GM23338 (cell line): ENCODE measurements around the gene SHISA9. TPM values are rescaled to one million over a fixed set of nuclear protein-coding genes. Genes with fewer than 3 reads are reported as not detected.

Source experiments
- ATAC-seq: fragments of 200-7000 bp; cut with Tn5 transposase; 3 replicates; pipeline ENCODE4 v1.9.1; 2020
- DNase-seq: peaks from one replicate; pipeline ENCODE4 v3.0.0-alpha.2; 2015; ENCODE audit warnings: low spot score
- H2AFZ ChIP-seq: fragments of 200-600 bp; sonication (generic); 2 replicates; pipeline ENCODE4 v1.8.0; 2016; ENCODE audit warnings: antibody characterized with exemption, mild to moderate bottlenecking, moderate library complexity
- H3F3A ChIP-seq: fragments of 200-600 bp; sonication (generic); replicated peaks from 2 replicates; pipeline ENCODE4 v1.8.0; 2017; ENCODE audit warnings: antibody characterized with exemption, mixed run types, low read depth
- H3K27ac ChIP-seq: fragments of 200-600 bp; sonication (generic); 2 replicates; pipeline ENCODE4 v1.6.1; 2016; ENCODE audit warnings: low read depth
- H3K27me3 ChIP-seq: fragments of 200-600 bp; sonication (generic); 2 replicates; pipeline ENCODE4 v1.8.0; 2016; ENCODE audit warnings: mild to moderate bottlenecking, mixed run types, moderate library complexity; ENCODE audit not compliant: insufficient read depth
- H3K36me3 ChIP-seq: fragments of 200-600 bp; sonication (generic); 2 replicates; pipeline ENCODE4 v1.8.0; 2016; ENCODE audit warnings: mild to moderate bottlenecking; ENCODE audit not compliant: insufficient read depth
- H3K4me1 ChIP-seq: fragments of 200-600 bp; sonication (generic); 2 replicates; pipeline ENCODE4 v1.8.0; 2016; ENCODE audit warnings: mild to moderate bottlenecking, moderate library complexity; ENCODE audit not compliant: insufficient read depth
- H3K4me2 ChIP-seq: fragments of 200-600 bp; sonication (generic); 2 replicates; pipeline ENCODE4 v1.7.1; 2017; ENCODE audit warnings: mixed run types
- H3K4me3 ChIP-seq: fragments of 200-600 bp; sonication (generic); 2 replicates; pipeline ENCODE4 v1.6.1; 2016; ENCODE audit warnings: mixed run types
- H3K79me2 ChIP-seq: fragments of 200-600 bp; sonication (generic); replicated peaks from 2 replicates; pipeline ENCODE4 v1.8.0; 2017; ENCODE audit warnings: mild to moderate bottlenecking; ENCODE audit not compliant: insufficient read depth
- H3K9me2 ChIP-seq: fragments of 200-600 bp; sonication (generic); 2 replicates; pipeline ENCODE4 v1.8.0; 2017; ENCODE audit not compliant: insufficient read depth
- H4K20me1 ChIP-seq: fragments of 200-600 bp; sonication (generic); replicated peaks from 2 replicates; pipeline ENCODE4 v1.8.0; 2017; ENCODE audit warnings: mild to moderate bottlenecking; ENCODE audit not compliant: insufficient read depth
- H3K27ac Mint-ChIP-seq: 2 replicates; pipeline ENCODE4 v1.8.0; 2020; ENCODE audit warnings: inconsistent platforms, mild to moderate bottlenecking, moderate library complexity, mixed read lengths
- H3K27me3 Mint-ChIP-seq: 3 replicates; pipeline ENCODE4 v1.8.0; 2022; ENCODE audit warnings: low read depth, mild to moderate bottlenecking, moderate library complexity, mixed read lengths, inconsistent platforms; ENCODE audit not compliant: insufficient read depth, poor library complexity
- H3K36me3 Mint-ChIP-seq: 3 replicates; pipeline ENCODE4 v1.8.0; 2021; ENCODE audit warnings: low read depth, mild to moderate bottlenecking, inconsistent platforms, moderate library complexity, mixed read lengths
- H3K4me1 Mint-ChIP-seq: 3 replicates; pipeline ENCODE4 v1.8.0; 2020; ENCODE audit warnings: mild to moderate bottlenecking, inconsistent platforms, mixed read lengths
- H3K4me3 Mint-ChIP-seq: 3 replicates; pipeline ENCODE4 v1.8.0; 2021; ENCODE audit warnings: moderate library complexity, mild to moderate bottlenecking, inconsistent platforms, mixed read lengths
- H3K9me3 Mint-ChIP-seq: 3 replicates; pipeline ENCODE4 v1.8.0; 2020; ENCODE audit warnings: moderate library complexity, mild to moderate bottlenecking, inconsistent platforms, mixed read lengths
- CREB1 ChIP-seq: fragments of 250-450 bp; sonication (Bioruptor Pico); IDR thresholded peaks from 2 replicates; pipeline ENCODE4 v1.5.0; 2020; ENCODE audit warnings: low read depth, mild to moderate bottlenecking, moderate library complexity
- EZH2 ChIP-seq: fragments of 200-600 bp; sonication (generic); IDR thresholded peaks from one replicate; pipeline ENCODE4 v1.8.0; 2017; ENCODE audit warnings: antibody characterized with exemption, mild to moderate bottlenecking, low read depth; ENCODE audit not compliant: unreplicated experiment
- EZH2phosphoT487 ChIP-seq: fragments of 200-600 bp; sonication (generic); IDR thresholded peaks from one replicate; pipeline ENCODE4 v1.8.1; 2018; ENCODE audit warnings: antibody characterized with exemption; ENCODE audit not compliant: unreplicated experiment
- JUNB ChIP-seq: IDR thresholded peaks from one replicate; pipeline ENCODE4 v1.6.1; 2016; ENCODE audit warnings: antibody characterized with exemption; ENCODE audit not compliant: unreplicated experiment
- STAT1 ChIP-seq: IDR thresholded peaks from one replicate; pipeline ENCODE4 v1.6.1; 2016; ENCODE audit warnings: antibody characterized with exemption; ENCODE audit not compliant: unreplicated experiment
- polyA plus RNA-seq: library from polyadenylated mRNA; unstranded; fragments of >200 nt; fragmentation: Nextera tagmentation; extraction: Ambion mirVana; gene quantifications from 2 replicates; pipeline ENCODE4 v1.2.1, GENCODE V29; 2016
- total RNA-seq: library from RNA; depleted of rRNA; stranded (reverse); fragments of >200 nt; shearing (Covaris generic); gene quantifications from 2 replicates; pipeline ENCODE4 v1.2.3, GENCODE V29; 2014
- TF ChIP-seq, protein P1 (sequence below): IDR thresholded peaks from one replicate; pipeline ENCODE4 v1.6.1; 2018; ENCODE audit warnings: antibody characterized with exemption; ENCODE audit not compliant: unreplicated experiment
- TF ChIP-seq, protein P2 (sequence below): fragments of 250-450 bp; sonication (Bioruptor Pico); IDR thresholded peaks from 2 replicates; pipeline ENCODE4 v1.5.0; 2020; ENCODE audit warnings: mild to moderate bottlenecking, moderate library complexity
- TF ChIP-seq, protein P3 (sequence below): IDR thresholded peaks from 2 replicates; pipeline ENCODE4 v1.6.1; 2016; ENCODE audit warnings: antibody characterized with exemption

SHISA9 gene
- total and polyA plus RNA-seq, 2 experiments from 2014 or later: 10.4 to 45.6 TPM

DNA sequence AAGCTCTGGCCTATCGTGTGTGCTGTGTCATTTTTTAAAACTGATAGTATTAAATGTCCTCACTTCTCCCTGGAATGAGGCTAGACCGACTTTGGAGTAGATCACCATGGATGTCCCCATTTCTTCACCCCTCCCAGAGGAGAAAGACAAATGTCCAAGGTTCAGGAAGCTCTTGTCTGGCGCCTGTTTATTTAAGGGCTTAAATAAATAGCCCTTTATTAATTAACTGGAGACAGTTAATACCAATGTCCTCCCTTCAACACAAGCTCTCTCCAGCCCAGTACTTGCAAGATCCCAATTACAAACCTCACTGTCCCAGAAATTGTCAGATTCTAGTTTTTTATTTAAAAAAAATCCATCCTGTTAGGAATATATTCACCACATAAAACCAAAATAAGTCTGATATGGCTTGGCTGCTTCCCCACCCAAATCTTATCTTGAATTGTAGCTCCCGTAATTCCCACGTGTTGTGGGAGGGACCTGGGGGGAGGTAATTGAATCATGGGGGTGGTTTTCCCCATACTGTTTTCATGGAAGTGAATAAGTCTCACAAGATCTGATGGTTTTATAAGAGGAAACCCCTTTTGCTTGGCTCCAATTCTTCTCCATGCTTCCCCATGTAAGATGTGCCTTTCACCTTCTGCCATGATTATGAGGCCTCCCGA, 344.4 kb downstream of the SHISA9 start:
- Histone ChIP-seq H4K20me1 (no peaks in the 10 kb centered on the region), H3K4me2 (no peak overlapping the region), H3F3A (no peaks in the 10 kb centered on the region), H3K4me3 (no peak overlapping the region), H3K9me2 (peaks cover 17% of the 10 kb centered on the region), H3K27ac (no peak overlapping the region), H3K4me1 (no peaks in the 10 kb centered on the region), H3K79me2 (no peaks in the 10 kb centered on the region), H3K36me3 (no peaks in the 10 kb centered on the region), H3K27me3 (no peaks in the 10 kb centered on the region), H2AFZ (no peak overlapping the region)
- Mint-ChIP-seq H3K4me3 (no peak overlapping the region), H3K36me3 (no peaks in the 10 kb centered on the region), H3K27me3 (no peaks in the 10 kb centered on the region), H3K9me3 (no peaks in the 10 kb centered on the region), H3K4me1 (no peaks in the 10 kb centered on the region), H3K27ac (no peak overlapping the region)
- TF ChIP-seq, protein P1, sequence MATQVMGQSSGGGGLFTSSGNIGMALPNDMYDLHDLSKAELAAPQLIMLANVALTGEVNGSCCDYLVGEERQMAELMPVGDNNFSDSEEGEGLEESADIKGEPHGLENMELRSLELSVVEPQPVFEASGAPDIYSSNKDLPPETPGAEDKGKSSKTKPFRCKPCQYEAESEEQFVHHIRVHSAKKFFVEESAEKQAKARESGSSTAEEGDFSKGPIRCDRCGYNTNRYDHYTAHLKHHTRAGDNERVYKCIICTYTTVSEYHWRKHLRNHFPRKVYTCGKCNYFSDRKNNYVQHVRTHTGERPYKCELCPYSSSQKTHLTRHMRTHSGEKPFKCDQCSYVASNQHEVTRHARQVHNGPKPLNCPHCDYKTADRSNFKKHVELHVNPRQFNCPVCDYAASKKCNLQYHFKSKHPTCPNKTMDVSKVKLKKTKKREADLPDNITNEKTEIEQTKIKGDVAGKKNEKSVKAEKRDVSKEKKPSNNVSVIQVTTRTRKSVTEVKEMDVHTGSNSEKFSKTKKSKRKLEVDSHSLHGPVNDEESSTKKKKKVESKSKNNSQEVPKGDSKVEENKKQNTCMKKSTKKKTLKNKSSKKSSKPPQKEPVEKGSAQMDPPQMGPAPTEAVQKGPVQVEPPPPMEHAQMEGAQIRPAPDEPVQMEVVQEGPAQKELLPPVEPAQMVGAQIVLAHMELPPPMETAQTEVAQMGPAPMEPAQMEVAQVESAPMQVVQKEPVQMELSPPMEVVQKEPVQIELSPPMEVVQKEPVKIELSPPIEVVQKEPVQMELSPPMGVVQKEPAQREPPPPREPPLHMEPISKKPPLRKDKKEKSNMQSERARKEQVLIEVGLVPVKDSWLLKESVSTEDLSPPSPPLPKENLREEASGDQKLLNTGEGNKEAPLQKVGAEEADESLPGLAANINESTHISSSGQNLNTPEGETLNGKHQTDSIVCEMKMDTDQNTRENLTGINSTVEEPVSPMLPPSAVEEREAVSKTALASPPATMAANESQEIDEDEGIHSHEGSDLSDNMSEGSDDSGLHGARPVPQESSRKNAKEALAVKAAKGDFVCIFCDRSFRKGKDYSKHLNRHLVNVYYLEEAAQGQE: no peak
- no peak for TF ChIP-seq CREB1
- TF ChIP-seq EZH2phosphoT487: no peak
- TF ChIP-seq, protein P2, sequence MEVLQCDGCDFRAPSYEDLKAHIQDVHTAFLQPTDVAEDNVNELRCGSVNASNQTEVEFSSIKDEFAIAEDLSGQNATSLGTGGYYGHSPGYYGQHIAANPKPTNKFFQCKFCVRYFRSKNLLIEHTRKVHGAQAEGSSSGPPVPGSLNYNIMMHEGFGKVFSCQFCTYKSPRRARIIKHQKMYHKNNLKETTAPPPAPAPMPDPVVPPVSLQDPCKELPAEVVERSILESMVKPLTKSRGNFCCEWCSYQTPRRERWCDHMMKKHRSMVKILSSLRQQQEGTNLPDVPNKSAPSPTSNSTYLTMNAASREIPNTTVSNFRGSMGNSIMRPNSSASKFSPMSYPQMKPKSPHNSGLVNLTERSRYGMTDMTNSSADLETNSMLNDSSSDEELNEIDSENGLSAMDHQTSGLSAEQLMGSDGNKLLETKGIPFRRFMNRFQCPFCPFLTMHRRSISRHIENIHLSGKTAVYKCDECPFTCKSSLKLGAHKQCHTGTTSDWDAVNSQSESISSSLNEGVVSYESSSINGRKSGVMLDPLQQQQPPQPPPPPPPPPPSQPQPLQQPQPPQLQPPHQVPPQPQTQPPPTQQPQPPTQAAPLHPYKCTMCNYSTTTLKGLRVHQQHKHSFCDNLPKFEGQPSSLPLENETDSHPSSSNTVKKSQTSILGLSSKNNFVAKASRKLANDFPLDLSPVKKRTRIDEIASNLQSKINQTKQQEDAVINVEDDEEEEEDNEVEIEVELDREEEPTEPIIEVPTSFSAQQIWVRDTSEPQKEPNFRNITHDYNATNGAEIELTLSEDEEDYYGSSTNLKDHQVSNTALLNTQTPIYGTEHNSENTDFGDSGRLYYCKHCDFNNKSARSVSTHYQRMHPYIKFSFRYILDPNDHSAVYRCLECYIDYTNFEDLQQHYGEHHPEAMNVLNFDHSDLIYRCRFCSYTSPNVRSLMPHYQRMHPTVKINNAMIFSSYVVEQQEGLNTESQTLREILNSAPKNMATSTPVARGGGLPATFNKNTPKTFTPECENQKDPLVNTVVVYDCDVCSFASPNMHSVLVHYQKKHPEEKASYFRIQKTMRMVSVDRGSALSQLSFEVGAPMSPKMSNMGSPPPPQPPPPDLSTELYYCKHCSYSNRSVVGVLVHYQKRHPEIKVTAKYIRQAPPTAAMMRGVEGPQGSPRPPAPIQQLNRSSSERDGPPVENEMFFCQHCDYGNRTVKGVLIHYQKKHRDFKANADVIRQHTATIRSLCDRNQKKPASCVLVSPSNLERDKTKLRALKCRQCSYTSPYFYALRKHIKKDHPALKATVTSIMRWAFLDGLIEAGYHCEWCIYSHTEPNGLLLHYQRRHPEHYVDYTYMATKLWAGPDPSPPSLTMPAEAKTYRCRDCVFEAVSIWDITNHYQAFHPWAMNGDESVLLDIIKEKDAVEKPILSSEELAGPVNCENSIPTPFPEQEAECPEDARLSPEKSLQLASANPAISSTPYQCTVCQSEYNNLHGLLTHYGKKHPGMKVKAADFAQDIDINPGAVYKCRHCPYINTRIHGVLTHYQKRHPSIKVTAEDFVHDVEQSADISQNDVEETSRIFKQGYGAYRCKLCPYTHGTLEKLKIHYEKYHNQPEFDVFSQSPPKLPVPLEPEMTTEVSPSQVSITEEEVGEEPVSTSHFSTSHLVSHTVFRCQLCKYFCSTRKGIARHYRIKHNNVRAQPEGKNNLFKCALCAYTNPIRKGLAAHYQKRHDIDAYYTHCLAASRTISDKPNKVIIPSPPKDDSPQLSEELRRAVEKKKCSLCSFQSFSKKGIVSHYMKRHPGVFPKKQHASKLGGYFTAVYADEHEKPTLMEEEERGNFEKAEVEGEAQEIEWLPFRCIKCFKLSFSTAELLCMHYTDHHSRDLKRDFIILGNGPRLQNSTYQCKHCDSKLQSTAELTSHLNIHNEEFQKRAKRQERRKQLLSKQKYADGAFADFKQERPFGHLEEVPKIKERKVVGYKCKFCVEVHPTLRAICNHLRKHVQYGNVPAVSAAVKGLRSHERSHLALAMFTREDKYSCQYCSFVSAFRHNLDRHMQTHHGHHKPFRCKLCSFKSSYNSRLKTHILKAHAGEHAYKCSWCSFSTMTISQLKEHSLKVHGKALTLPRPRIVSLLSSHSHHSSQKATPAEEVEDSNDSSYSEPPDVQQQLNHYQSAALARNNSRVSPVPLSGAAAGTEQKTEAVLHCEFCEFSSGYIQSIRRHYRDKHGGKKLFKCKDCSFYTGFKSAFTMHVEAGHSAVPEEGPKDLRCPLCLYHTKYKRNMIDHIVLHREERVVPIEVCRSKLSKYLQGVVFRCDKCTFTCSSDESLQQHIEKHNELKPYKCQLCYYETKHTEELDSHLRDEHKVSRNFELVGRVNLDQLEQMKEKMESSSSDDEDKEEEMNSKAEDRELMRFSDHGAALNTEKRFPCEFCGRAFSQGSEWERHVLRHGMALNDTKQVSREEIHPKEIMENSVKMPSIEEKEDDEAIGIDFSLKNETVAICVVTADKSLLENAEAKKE (CRISPR knock-in tag): no peak
- TF ChIP-seq JUNB: no peak
- no peak for TF ChIP-seq EZH2
- no peak for TF ChIP-seq STAT1
- TF ChIP-seq, protein P3, sequence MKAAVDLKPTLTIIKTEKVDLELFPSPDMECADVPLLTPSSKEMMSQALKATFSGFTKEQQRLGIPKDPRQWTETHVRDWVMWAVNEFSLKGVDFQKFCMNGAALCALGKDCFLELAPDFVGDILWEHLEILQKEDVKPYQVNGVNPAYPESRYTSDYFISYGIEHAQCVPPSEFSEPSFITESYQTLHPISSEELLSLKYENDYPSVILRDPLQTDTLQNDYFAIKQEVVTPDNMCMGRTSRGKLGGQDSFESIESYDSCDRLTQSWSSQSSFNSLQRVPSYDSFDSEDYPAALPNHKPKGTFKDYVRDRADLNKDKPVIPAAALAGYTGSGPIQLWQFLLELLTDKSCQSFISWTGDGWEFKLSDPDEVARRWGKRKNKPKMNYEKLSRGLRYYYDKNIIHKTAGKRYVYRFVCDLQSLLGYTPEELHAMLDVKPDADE: no peak
- DNase-seq (no peak), ATAC-seq (no peak)
